ENCODE measurements around the gene BACE1.

DNA sequence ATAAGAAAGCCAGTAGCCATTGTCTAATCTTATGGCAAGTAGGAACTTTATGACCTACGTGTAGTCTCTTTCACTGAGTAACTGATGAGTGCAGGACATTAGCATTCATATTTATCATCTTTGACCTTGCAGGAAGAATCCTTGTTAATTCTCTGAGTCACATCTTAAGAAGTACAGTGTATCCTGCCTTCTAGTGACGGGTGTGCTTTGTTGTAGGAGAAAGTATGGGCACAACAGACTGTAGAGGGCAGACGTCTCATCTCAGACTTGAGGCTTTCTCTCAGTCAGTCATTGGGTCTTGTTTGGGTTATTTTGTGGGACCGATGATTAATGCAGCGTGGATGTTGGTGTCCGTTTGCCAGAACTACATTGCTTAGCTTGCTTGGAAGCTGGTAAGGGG, 76.8 kb downstream of the BACE1 start:
- no peak for TF ChIP-seq CTCF (conservative IDR thresholded peaks at IDR 0.05; ENCODE audit: low read depth, low read length)
- TF ChIP-seq EZH2 (IDR thresholded peaks at IDR 0.05; ENCODE audit: borderline replicate concordance, low read depth, low read length, poor library complexity, severe bottlenecking): no peak

Data from A673 (cell line).